ENCODE measurements around the gene ALDH1B1.

The ALDH1B1 gene

DNA sequence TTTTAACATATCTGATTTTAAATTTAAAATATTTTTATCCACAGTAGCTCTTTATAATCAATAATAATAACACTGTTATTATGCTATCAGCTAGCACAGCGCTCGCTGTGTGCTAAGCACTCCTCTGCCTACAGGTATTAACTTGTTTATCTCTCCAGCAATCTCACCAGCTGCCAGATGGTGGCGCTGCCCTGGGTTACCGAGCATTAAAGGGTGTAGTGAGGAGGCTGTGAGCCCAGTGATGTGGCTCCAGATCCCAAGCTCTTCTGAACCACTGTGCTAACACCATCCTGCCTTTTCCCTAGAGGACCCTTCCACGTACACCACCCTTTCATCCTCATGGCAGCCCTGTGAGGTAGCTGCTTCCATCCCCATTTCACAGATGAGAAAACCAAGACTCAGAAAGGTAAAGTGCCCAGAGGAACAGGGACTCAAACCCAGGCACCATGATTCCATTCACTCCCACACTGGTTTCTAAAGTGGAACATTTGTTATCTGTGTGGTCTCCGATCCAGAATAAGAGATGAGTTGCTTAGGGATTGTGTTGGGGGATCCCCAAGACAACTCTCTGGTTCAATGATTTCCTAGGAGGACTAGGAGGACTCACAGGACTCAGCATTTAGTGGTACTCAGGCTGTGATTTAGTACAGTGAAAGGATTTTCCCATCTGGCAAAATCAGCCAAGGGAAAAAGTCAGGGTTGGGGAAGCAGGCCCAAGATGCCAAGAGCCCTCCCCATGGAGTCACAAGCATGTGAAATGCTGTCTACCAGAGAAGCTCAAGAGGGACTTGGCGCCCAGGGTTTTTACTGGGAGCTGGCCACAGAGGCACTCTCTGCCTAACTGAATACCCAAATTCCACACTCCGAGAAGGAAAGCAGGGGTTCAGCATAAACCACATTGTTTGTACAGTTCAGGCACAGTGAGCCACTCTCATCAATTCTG is 24.8 kb downstream of the ALDH1B1 start:
- peak; percentile 78 for DNase-seq

DNA sequence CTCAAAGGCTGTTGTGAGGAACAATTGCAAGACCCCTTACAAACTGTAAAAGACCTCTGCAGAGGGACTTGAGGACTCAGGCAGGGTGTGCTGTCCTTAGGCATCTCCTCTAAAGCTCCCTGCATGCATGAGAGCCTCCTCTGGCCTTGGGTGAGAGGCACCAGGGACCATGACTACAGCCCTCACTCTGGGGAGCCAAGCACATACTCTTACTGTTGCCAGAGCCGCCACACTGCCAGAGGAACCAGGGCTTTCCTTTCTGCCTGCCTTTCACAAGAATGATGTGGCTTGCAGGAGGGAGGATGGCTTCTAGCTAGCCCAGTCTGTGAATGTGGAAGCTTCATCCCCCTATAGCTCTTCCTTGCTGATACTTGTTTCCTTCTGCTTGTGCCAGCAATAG is 25.9 kb downstream of the ALDH1B1 start:
- DNase-seq: no peak

DNA sequence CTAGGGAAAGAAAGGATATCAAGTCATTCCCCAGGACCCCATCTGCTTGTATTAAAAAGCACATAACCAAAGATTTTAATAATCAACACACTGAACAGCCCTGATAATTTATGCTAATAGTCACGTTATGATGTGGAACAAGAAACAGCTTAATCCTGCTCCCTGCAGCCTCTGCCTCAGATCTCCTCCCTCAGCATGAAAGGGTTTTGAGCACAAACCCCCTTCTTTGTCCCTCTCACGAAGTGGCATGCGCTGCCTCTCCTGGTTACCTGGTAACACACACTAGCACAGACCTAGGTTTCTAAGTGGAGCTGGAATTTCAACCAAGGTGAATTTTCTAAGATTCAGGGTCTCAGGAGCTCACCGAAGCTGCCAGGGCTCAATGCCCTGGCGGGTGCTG is 26.7 kb downstream of the ALDH1B1 start:
- peak; percentile 58 for DNase-seq

DNA sequence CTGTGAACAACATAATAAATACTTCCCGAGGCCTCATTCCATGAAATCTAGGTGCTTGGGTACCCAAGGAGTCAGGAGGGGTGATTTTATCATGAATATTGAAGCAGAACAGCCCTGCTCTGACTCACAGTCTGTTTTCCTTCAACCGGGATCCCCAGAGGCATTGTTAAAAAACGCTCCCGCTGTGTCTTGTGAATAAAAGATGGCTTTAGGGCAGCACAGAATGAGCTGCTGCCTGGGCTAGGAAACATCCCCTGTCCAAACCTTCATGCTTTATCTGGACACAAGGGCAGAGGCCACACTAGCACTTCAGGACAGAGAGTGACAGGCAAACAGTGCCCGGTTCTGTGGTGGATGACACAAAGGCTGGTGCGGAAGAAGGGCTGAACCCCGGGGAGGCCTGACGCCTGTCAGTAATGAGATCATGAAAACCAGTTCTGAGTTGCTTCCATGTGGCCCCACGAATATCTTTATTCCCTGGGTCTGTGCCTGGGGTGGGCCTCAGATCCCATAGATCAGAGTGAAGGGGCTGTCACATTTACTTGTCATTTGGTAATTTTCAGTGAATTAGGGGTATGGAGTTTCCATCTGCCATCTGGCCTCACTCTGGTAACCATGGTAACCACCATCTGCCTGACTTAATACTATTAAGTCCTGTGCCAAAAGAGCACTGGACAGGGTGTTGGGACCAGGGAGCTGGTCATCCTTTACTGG is 29.2 kb downstream of the ALDH1B1 start:
- DNase-seq: peak; percentile 53

DNA sequence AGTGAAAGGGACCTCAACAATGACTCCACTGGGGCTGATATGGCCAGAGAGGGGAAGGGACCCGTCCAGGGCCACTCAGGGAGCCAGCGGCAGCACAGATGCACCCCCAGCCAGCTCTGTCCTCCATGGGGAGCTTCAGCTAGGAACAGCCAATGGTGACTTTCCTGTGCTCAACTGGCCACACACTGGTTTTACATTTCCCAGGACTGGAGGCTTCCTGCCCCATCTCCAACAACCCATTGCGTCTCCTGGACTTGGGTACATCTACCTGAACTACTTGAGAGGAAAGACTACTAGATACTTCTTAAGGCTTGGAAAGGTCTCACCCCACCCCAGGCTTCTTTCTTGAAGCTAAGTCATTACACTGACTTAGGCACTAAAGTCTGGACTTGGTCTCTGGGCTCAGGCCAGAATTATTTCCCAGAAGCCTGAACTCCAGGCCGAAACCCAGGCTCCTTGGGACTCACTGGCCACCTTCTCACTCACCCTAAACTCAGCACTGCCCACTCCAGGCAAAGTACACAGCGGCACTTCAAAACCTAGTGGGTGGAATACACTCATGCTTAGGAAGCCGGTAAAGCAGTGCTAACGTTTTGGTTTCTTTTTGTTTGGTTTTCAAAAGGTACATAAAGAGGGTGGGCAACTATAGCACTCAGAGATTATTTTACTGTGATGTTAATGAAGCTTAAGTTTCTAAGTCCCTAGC is 30.2 kb downstream of the ALDH1B1 start:
- no peak for DNase-seq

DNA sequence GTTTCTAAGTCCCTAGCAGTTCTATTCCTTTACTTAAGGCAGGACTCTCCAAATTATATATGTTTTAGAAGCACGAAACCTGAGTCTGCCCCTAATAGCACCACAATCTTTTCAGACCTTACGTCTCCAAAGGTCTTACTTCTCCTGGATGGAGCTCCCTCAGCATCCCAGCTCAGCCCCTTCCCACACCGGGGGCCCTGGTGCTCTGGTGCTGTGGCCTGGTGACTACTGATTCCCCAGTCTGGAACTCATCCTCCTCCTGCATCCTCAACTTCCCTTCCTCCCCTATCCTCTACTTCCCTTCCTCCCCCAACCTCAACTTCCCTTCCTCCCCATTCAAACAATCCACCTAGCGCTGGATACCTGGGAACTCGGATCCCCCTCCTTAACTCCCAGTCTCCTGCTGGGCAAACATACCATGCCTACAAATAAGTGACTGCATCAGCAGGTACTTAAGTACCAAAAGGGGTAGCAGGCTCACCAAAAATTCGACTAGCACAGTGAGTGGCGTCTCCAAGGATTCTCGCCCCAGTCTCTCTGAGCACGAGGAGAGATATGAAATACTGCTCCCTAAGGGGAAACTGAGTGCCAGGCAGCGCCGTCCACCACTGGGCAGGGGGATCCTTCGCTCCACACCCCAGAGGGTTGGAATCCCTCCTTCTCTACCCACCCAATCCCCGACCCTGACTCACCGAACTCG is 30.9 kb downstream of the ALDH1B1 start:
- DNase-seq: peak; percentile 41

DNA sequence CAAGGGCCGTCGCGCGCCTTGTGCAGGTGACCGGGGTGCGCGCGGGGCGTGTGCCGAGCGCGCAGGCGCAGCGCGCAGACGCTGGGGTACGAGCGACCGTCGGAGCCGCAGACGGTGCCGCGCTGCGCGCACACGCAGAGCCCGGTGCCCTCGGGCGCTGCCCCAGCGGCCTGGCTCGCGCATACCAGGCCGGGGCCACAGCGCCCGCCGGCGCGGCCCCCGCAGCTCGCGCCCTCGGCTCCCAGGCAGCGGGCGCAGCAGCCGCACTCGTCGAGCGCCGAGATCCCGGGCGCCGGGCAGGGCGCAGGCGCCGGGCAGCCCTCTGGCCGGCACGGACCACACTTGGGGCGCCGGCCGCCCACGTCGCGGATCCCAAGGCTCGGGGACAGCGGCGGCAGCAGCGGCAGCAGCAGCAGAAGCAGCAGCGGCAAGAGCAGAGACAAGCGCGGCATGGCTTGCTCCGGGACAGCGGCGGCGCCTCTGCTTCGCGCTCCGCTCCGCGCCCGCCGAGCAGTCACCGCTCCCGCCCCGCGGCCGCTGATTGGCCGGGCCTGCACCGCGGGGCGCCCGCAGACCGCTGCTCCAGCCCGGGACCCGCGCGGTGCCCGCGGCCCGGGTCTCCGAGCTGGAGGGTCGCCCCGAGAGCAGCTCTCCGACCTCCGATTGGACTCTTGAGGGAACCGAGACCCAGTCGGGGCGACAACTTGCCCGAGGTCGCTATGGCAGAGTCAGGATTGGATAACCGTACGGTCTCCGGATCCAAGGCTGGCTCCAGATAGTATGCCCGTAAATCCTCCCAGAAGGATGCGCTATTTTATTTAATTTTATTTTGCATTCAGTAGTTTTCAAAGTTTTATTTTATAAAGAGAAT is 31.7 kb downstream of the ALDH1B1 start, which contains the start of gene IGFBPL1:
Gene IGFBPL1 (minus strand): TSS at position 482 of the 871 bp plus-strand sequence. CDS start 30 bp downstream, at position 452.
- peak; percentile 47 for DNase-seq

DNA sequence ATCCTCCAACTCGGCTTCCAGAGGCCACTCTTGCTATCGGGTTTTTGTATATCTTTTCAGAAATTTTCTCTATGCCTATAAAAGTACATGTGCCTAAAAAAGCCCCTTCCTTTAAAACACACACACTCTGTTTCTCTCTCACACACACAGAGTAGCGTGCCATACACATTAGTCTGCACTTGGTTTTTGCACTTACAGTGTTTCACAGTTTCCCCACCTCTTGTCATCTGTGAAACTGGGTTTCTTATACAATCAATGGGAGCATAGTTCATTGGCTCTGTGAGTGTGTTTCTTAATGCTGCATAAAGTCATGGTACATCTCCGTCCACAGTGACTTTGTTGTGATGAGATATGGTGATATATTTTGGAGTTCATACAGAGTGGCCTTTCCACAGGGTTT is 32.4 kb downstream of the ALDH1B1 start:
- no peak for DNase-seq

DNA sequence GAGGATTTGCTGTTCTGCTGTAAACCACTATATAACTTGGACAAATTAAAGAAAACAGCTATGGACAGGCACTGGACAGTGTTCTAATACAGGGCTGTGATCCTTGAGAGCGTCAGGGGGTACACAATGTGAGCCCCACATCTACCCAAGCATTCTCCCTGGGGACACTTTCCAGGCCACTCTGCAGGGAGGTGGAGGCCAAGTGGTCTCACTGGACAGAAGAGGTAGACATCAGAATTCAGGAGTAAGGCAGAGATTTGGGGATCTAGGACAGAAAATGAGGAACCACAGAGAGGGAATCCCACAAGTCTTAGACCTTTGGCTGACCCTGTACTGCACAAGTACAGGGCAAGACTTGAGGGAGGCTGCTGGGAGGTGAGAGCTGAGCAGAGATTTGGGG is 35.6 kb downstream of the ALDH1B1 start:
- no peak for DNase-seq

DNA sequence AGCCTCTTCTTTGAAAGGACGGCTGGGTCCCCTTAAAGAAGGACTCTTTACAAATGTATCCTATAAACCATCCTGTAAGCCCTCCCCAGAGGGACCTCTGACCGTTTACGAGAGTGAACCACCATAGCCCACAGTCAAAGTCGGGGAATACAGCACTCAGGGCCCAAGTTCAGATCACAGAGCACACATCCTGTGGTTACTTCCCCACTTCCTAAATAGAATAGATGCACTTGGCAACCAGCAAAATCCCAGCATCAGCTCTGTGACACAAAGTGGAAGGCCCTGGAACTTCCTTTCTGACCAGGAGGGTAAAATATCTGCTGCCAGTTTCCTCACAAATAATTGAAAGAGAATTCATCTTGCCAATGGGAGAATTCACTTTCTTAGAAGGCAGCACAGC is 38.6 kb downstream of the ALDH1B1 start:
- no peak for DNase-seq

DNA sequence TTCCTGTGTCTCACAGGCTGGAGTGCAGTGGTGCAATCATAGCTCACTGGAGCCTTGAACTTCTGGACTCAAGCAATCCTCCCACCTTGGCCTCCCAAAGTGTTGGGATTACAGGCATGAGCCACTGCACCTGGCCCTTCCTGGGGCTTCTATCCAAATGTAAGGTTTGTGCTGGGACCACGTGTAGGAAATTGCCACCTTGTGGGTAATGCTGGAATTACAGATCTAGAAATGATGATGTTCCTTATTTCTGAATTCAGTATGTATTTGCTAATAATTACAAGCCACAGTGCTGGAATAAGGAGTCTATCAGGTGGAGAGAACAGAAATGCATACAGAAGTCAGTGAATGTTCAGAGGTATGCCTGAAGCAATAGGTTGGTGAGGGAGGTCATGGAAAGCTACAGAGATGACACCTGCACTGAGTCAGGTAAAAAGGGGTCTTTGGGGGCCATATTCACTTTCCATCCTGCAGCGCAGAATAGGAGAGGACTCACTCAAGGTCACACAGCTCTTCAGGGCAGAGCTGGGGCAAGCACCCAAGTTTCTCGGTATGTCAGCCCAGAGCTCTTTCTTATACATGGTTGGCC is 40.5 kb downstream of the ALDH1B1 start:
- DNase-seq: peak; percentile 2

DNA sequence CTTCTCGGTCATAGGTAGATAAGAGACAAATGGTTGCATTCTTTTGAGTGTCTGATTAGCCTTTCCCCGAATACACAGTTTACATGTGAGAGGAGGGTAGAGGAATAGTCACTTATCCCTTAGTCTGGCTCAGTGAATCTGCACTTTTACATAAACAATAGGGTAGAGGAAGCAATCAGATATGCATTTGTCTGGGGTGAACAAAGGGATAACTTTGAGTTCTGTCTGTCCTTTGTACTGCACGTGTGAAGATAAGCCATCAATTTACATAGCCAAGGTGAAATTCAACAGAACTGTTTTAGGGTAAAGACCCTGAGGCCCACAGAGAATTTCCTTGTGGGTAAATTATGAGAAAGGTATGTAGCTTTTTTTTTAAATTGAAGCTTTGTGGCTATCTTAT is 41.9 kb downstream of the ALDH1B1 start:
- DNase-seq: no peak

DNA sequence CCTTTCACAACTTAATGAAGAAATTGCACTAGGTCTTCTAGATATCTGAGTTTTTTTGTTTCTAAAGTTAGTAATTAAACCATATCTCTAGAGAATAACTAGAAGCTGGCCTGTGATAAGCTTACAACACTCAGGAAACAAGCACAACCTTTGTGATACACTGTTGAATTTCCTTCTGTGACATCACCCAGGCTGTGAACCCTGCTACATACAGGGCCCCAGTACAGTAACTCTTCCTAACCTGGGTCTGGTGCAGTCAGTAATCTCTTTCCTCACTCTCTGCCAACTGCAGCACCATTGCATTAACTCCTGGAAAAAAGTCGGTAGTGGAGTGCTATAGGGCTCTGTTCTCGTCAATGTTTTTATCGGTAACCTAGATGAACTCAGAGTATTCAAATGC is 42.4 kb downstream of the ALDH1B1 start:
- no peak for DNase-seq

DNA sequence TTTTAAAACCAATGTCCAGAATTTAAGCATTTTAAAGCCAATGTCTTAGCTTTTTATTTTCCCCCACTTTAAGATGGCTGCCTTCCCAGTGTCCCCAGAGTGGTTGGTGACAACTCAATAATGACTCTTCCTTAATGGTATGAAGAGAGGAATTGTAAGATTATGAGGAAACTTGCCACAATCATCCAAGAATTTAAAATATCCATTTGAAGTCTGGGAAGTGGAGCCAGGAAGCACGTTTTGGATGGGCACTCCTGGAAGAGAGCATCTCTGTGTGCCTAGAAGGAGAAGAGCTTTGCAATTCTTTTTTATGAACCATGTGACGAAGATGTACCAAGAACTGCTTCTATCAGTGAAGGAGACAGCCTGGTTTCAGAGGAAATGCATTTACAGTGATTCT is 43.0 kb downstream of the ALDH1B1 start:
- no peak for DNase-seq

DNA sequence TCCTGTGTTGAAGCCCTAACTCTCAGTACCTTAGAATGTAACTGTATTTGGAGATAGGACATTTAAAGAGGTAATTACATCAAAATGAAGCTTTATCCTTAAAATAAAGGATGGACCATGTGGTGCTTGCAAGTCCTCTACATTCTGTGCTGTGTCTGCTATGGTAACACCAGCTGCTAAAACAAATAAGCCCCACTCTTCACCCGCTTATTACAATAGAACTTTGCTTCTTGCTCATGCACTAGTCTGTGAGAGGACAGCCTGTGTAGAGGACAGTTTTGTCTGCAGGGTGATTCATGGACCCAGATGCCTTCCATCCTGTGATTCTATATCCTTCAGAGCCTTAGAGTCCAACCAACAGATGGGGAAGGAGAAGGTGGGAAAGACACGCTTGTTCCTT is 44.2 kb downstream of the ALDH1B1 start:
- DNase-seq: no peak

DNA sequence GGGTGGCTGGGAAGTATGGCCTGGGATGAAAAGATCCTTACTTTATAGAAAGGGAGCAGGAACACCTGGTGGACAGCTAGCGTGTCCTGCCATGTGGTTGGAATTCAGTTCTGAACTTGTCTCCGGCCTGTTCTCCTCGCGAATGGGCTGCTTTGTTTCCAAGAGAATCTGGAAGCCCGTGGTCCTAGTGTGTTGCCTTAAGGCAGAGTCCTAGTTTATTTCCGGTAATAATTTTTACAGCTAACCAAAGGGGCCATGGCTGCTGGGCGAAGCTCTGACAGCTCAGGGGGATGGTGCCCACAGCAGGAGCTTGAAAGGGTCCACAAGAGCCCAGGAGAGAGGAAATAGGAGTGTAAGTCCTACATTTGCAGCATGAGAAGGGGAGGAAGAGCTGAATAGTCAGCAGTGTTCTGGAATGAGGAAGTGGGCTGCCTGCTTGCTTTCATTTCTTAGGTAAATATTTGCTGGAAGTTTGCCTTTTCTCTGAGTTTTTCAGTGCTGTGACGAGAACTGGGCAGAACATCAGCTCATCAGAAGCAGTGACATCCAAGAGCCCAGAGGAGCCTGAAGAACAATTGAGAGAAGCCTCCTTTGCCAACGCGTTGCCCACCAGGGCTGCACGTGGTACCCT is 44.8 kb downstream of the ALDH1B1 start:
- no peak for DNase-seq

DNA sequence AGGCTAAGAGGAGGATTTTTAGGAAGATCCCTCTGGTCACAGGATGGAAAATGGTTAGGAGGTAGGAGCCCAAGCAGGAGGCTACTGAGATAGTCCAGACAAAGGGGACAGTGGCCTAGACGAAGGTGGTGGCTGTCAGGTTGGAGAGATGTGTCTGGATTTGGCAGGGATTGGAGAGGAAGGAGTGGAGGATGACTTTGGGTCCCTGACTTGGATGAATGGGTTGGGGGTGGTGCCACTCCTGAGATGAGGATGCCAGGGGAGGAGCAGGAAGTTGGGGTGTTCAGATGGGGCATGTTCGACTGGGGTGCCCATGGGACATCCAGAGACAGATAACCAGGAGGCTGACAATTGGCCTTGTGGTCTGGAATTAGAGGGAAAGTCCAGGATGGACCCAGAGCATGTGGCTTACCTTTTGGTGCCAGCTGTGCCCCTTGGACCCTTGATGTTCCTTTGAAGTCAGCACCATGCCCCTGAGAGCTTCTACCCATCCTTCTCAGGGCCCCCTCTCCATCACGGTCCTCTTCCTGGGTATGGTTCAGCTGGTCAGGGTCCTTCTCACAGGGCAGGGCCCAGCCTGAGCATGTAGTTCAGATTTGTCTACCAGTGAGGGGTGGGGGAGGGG is 46.9 kb downstream of the ALDH1B1 start:
- no peak for DNase-seq

DNA sequence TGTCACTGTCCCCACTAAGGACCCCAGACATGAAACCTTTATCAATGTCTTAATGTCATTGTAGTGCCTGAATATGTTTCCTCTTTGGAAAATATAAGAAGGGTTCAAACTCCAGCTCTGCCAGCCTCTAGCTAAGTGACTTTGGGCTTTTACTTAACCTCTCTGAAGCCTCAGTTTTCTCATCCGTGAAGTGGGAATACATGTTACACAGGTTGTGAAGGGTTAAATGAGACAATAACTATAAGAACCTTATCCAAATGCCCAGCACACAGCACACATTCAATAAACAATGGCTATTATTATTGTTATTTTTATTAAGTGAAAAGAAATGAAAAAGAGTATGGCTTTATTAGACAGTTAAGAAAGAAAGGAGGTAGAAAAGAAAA is 47.4 kb downstream of the ALDH1B1 start:
- no peak for DNase-seq

DNA sequence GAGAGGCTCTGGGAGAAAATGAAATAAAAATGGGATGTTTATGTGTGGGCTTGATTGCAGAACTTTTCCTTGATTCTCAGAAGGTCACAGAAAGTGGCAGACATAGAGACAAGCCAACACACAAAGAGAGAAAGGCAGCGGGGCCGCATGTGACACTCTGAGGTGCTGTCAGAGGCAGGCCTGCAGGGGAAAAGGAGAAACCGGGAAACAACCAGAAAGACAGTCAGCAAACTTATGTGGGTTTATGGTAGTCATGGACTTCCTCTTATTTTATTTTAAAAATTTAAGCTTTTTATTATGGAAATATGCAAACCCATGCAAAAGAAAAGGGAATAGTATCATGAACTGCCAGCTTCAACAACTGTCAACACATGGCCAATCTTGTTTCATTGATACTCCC is 48.0 kb downstream of the ALDH1B1 start:
- DNase-seq: no peak

DNA sequence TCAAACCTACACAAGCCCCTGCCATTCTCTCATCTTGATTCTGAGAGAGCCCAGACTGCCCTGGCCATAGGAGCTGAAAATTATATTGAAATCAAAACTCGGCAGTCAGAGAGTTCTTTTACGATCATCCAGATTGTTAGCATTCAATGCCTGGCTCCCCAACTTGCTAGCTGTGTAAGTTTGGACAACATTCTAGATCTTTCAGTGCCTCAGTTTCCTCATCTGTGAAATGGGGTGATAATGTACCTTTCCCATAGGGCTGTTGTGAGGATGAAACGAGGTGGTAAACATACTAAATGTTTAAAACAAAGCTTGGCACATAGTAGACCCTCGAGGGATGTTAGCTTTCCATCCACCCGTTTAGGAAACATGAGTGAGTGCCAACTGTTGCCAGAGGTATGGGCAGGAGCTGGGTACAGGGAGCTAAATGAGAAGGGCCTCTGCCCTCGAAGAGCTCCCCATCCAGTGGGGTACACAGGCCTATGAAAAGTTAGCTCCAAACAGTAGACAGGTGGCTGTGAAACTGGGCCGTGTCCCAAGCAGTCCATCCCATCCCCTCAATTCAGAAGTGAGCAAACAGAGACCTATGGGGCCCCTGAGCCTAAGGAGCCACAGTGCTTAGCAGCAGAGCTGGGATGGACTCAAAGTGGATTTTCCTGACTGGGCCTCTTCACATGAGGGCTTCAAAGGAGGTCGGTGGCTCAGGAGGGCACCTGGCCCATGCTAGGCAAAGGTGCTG is 49.0 kb downstream of the ALDH1B1 start:
- no peak for DNase-seq
